Measurements from ENCODE around the gene PMFBP1. TPM values are rescaled to one million over a fixed set of nuclear protein-coding genes. Genes with fewer than 3 reads are reported as not detected.

PMFBP1 gene
- total and polyA plus RNA-seq, 2 experiments from 2014 or later, result 2.6 to 3.3 TPM

GRCh38 chr16:72072514-72073342, 99.2 kb downstream of the PMFBP1 start:
- H3K36me3 ChIP-seq (ENCODE audit: insufficient read depth), result no peaks in the 10 kb centered on the region
- no peaks in the 10 kb centered on the region for H3F3A ChIP-seq (replicated peaks; ENCODE audit: low read depth)
- no peaks in the 10 kb centered on the region for H3K27me3 Mint-ChIP-seq (ENCODE audit: insufficient read depth, low read depth, poor library complexity)
- H3K79me2 ChIP-seq (replicated peaks; ENCODE audit: insufficient read depth), result no peaks in the 10 kb centered on the region
- no peak overlapping the region for H3K27ac Mint-ChIP-seq
- no peak overlapping the region for H2AFZ ChIP-seq
- H3K4me3 Mint-ChIP-seq, result no peak overlapping the region
- ATAC-seq, result peak; percentile 50
- no peaks in the 10 kb centered on the region for H4K20me1 ChIP-seq (replicated peaks; ENCODE audit: insufficient read depth)
- no peak overlapping the region for H3K4me2 ChIP-seq
- no peak overlapping the region for H3K4me3 ChIP-seq
- H3K4me1 ChIP-seq (ENCODE audit: insufficient read depth), result no peaks in the 10 kb centered on the region
- H3K9me2 ChIP-seq (ENCODE audit: insufficient read depth), result no peaks in the 10 kb centered on the region
- peak; percentile 33 for DNase-seq (ENCODE audit: low spot score)
- no peaks in the 10 kb centered on the region for H3K27me3 ChIP-seq (ENCODE audit: insufficient read depth)
- H3K9me3 Mint-ChIP-seq, result peaks cover 10% of the 10 kb centered on the region; the same call in 1 of the 3 replicates
- no peaks in the 10 kb centered on the region for H3K36me3 Mint-ChIP-seq (ENCODE audit: low read depth)
- TF ChIP-seq EZH2 (IDR thresholded peaks at IDR 0.05; ENCODE audit: low read depth, unreplicated experiment) (no peak), STAT1 (IDR thresholded peaks at IDR 0.05; ENCODE audit: unreplicated experiment) (no peak), POLR2AphosphoS5 (IDR thresholded peaks at IDR 0.05; ENCODE audit: low read depth) (no peak), NANOG (IDR thresholded peaks at IDR 0.05; ENCODE audit: borderline replicate concordance) (no peak), ZNF462 (CRISPR knock-in tag; IDR thresholded peaks at IDR 0.05) (no peak), REST (IDR thresholded peaks at IDR 0.05; ENCODE audit: unreplicated experiment) (no peak), ZNF331 (CRISPR knock-in tag; IDR thresholded peaks at IDR 0.05; ENCODE audit: low read depth) (no peak), EZH2phosphoT487 (IDR thresholded peaks at IDR 0.05; ENCODE audit: unreplicated experiment) (no peak), JUNB (IDR thresholded peaks at IDR 0.05; ENCODE audit: unreplicated experiment) (no peak), ZNF114 (CRISPR knock-in tag; IDR thresholded peaks at IDR 0.05) (no peak), CTCF (conservative IDR thresholded peaks at IDR 0.05; ENCODE audit: low read depth in 2 of 2) (no peak)
- TF ChIP-seq, protein P1, sequence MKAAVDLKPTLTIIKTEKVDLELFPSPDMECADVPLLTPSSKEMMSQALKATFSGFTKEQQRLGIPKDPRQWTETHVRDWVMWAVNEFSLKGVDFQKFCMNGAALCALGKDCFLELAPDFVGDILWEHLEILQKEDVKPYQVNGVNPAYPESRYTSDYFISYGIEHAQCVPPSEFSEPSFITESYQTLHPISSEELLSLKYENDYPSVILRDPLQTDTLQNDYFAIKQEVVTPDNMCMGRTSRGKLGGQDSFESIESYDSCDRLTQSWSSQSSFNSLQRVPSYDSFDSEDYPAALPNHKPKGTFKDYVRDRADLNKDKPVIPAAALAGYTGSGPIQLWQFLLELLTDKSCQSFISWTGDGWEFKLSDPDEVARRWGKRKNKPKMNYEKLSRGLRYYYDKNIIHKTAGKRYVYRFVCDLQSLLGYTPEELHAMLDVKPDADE (IDR thresholded peaks at IDR 0.05), result no peak
- no peak overlapping the region for H3K27ac ChIP-seq (ENCODE audit: low read depth)
- no peaks in the 10 kb centered on the region; the same call in 1 of the 3 replicates for H3K4me1 Mint-ChIP-seq
